HEK293 (cell line): ENCODE measurements around the gene PSMB11.
A peak's percentile ranks its signal among the peaks of the same experiment; 100 is the strongest.

Experiments used
- CTCF ChIA-PET: fragments of 350-600 bp; formaldehyde crosslinking; extraction: SDS; loops from one replicate; lab custom pipeline; 2021; ENCODE audit warnings: antibody characterized with exemption; lab: Yijun Ruan, JAX
- POLR2A ChIA-PET: fragments of 300-600 bp; formaldehyde crosslinking; extraction: SDS; loops from one replicate; lab custom pipeline; 2020; ENCODE audit warnings: antibody characterized with exemption, inconsistent platforms; lab: Yijun Ruan, JAX
- H3K27ac ChIP-seq: fragments of 200-500 bp; sonication (Bioruptor generic); 2 replicates; pipeline ENCODE4 v1.5.1; 2014; ENCODE audit warnings: low read depth, low read length, control low read depth, inconsistent platforms; ENCODE audit errors: extremely low read depth
- H3K36me3 ChIP-seq, 2 experiments: fragments of 200-500 bp in 1 of 2; sonication (Bioruptor generic) in 1 of 2; 1 replicate in 1 of 2; 2 replicates in 1 of 2; pipeline ENCODE4 v1.5.1; 2014 to 2017; ENCODE audit warnings: inconsistent platforms in 2 of 2, low read length in 2 of 2; ENCODE audit not compliant: control insufficient read depth in 2 of 2, insufficient read depth in 1 of 2
- H3K4me1 ChIP-seq: fragments of 200-500 bp; sonication (Bioruptor generic); 2 replicates; pipeline ENCODE4 v1.5.1; 2014; ENCODE audit warnings: mild to moderate bottlenecking, low read length, inconsistent platforms; ENCODE audit not compliant: control insufficient read depth, insufficient read depth
- H3K4me3 ChIP-seq: 2 replicates; pipeline ENCODE4 v1.5.1; 2011; ENCODE audit warnings: low read depth, mild to moderate bottlenecking, control low read depth, low read length, moderate library complexity
- H3K9me3 ChIP-seq: fragments of 200-500 bp; sonication (Bioruptor generic); 2 replicates; pipeline ENCODE4 v1.5.1; 2014; ENCODE audit warnings: low read depth, low read length, inconsistent platforms; ENCODE audit not compliant: control insufficient read depth, insufficient read depth
- HOXD13 ChIP-seq: sonication (generic); formaldehyde crosslinking; IDR thresholded peaks from 2 replicates; pipeline ENCODE4 v1.8.0; 2022; ENCODE audit warnings: missing genetic modification reagents, borderline replicate concordance
- KLF10 ChIP-seq: fragments of 450-650 bp; IDR thresholded peaks from 2 replicates; pipeline ENCODE4 v1.5.1; 2018; ENCODE audit warnings: missing biosample characterization, mild to moderate bottlenecking, missing genetic modification characterization
- SALL2 ChIP-seq: fragments of 450-650 bp; formaldehyde crosslinking; IDR thresholded peaks from 2 replicates; pipeline ENCODE4 v1.5.0; 2017; ENCODE audit warnings: missing biosample characterization, mild to moderate bottlenecking, missing genetic modification characterization, borderline replicate concordance
- WT1 ChIP-seq: fragments of 450-650 bp; formaldehyde crosslinking; IDR thresholded peaks from 2 replicates; pipeline ENCODE4 v1.5.1; 2016; ENCODE audit warnings: missing biosample characterization, missing genetic modification characterization
- ZBTB26 ChIP-seq: fragments of 450-650 bp; formaldehyde crosslinking; optimal IDR thresholded peaks from 2 replicates; pipeline ENCODE3; 2016; ENCODE audit warnings: missing biosample characterization, mild to moderate bottlenecking, missing genetic modification characterization
- ZBTB48 ChIP-seq: fragments of 450-650 bp; formaldehyde crosslinking; IDR thresholded peaks from 2 replicates; pipeline ENCODE4 v1.5.1; 2016; ENCODE audit warnings: missing biosample characterization, missing genetic modification characterization
- ZNF114 ChIP-seq: fragments of 450-650 bp; formaldehyde crosslinking; IDR thresholded peaks from 2 replicates; pipeline ENCODE4 v1.5.0; 2017; ENCODE audit warnings: missing biosample characterization, missing genetic modification characterization
- ZNF140 ChIP-seq: fragments of 450-650 bp; formaldehyde crosslinking; IDR thresholded peaks from 2 replicates; pipeline ENCODE4 v1.5.1; 2016; ENCODE audit warnings: missing biosample characterization, missing genetic modification characterization
- ZNF2 ChIP-seq: fragments of 450-650 bp; formaldehyde crosslinking; IDR thresholded peaks from 2 replicates; pipeline ENCODE4 v1.5.1; 2016; ENCODE audit warnings: missing biosample characterization, missing genetic modification characterization
- ZNF302 ChIP-seq: fragments of 450-650 bp; formaldehyde crosslinking; IDR thresholded peaks from 2 replicates; pipeline ENCODE4 v1.5.1; 2016; ENCODE audit warnings: missing biosample characterization, missing genetic modification characterization, low read depth
- ZNF394 ChIP-seq: fragments of 450-650 bp; formaldehyde crosslinking; IDR thresholded peaks from 2 replicates; pipeline ENCODE4 v1.5.1; 2016; ENCODE audit warnings: missing biosample characterization, missing genetic modification characterization, mild to moderate bottlenecking, moderate library complexity, borderline replicate concordance
- ZNF501 ChIP-seq: fragments of 450-650 bp; formaldehyde crosslinking; IDR thresholded peaks from 2 replicates; pipeline ENCODE4 v1.5.1; 2016; ENCODE audit warnings: missing biosample characterization, missing genetic modification characterization
- ZNF513 ChIP-seq: fragments of 450-650 bp; IDR thresholded peaks from 2 replicates; pipeline ENCODE4 v1.5.1; 2018; ENCODE audit warnings: missing biosample characterization, missing genetic modification characterization
- ZNF514 ChIP-seq: fragments of 450-650 bp; formaldehyde crosslinking; IDR thresholded peaks from 2 replicates; pipeline ENCODE4 v1.5.1; 2016; ENCODE audit warnings: missing biosample characterization, missing genetic modification characterization
- ZNF571 ChIP-seq: fragments of 450-650 bp; formaldehyde crosslinking; IDR thresholded peaks from 2 replicates; pipeline ENCODE4 v1.5.0; 2017; ENCODE audit warnings: missing biosample characterization, missing genetic modification characterization

Gene PSMB11

GRCh38 chr14:23080474-23080873, 38.5 kb downstream of the PSMB11 start:
- TF ChIP-seq ZNF2: no peak
- TF ChIP-seq ZBTB48: no peak
- TF ChIP-seq ZBTB26: no peak
- TF ChIP-seq ZNF513: peak; percentile 100
- no peak for TF ChIP-seq SALL2 (tag by site-specific recombination)
- H3K4me1 ChIP-seq: no peaks in the 10 kb centered on the region
- no peaks in the 10 kb centered on the region for H3K9me3 ChIP-seq
- CTCF ChIA-PET: interaction anchor here (0.7 to 4.3 kb wide), 4 partner anchors 10 to 94 kb away, joined by 3 to 44 read pairs (median 5); no protein-coding TSS in a partner anchor
- POLR2A ChIA-PET: interaction anchor here (1.0 to 1.3 kb wide), 3 partner anchors 9 to 15 kb away, joined by 3 to 7 read pairs (median 3); partner anchors contain the start of genes ACIN1 and C14orf119
- peaks cover 67 to 88% of the 10 kb centered on the region in 2 experiments for H3K36me3 ChIP-seq
- H3K4me3 ChIP-seq: no peak overlapping the region
- no peak overlapping the region for H3K27ac ChIP-seq

- ChIA-PET CTCF (interaction anchor here (0.6 to 2.0 kb wide), 5 partner anchors 9 to 109 kb away, joined by 3 to 14 read pairs (median 5); no protein-coding TSS in a partner anchor), POLR2A (interaction anchor here (0.7 to 3.1 kb wide), 3 partner anchors 9 to 18 kb away, joined by 3 to 7 read pairs (median 7); partner anchors contain the start of genes ACIN1 and C14orf119)
- no peak for TF ChIP-seq ZNF501
- TF ChIP-seq WT1 (tag by site-specific recombination): no peak
- peaks cover 86 to 87% of the 10 kb centered on the region in 2 experiments for H3K36me3 ChIP-seq
- H3K4me1 ChIP-seq: no peaks in the 10 kb centered on the region
- H3K9me3 ChIP-seq: no peaks in the 10 kb centered on the region
- no peak overlapping the region for H3K4me3 ChIP-seq
- H3K27ac ChIP-seq: no peak overlapping the region
Observed at GRCh38 chr14:23085458-23085857, 43.4 kb downstream of the PSMB11 start.

- no peak for TF ChIP-seq ZNF514
- TF ChIP-seq ZNF114 (tag by site-specific recombination): no peak
- no peak for TF ChIP-seq ZNF394 (tag by site-specific recombination)
- no peak for TF ChIP-seq ZNF140 (tag by site-specific recombination)
- TF ChIP-seq HOXD13 (CRISPR knock-in tag): no peak
- TF ChIP-seq ZNF302 (tag by site-specific recombination): no peak
- no peak for TF ChIP-seq ZNF571 (tag by site-specific recombination)
- TF ChIP-seq ZNF501: no peak
- TF ChIP-seq KLF10 (tag by site-specific recombination): no peak
- no peak overlapping the region for H3K4me3 ChIP-seq
- ChIA-PET CTCF (interaction anchor here (0.8 to 2.0 kb wide), 3 partner anchors 10 to 18 kb away, joined by 3 to 14 read pairs (median 12); no protein-coding TSS in a partner anchor), POLR2A (interaction anchor here (3.1 kb wide), 1 partner anchor 15 kb away, joined by 7 read pairs; no protein-coding TSS in a partner anchor)
- H3K4me1 ChIP-seq: no peaks in the 10 kb centered on the region
- no peak overlapping the region for H3K27ac ChIP-seq
- no peaks in the 10 kb centered on the region for H3K9me3 ChIP-seq
- H3K36me3 ChIP-seq: peaks cover 85% of the 10 kb centered on the region in 2 experiments
Observed at GRCh38 chr14:23086565-23086964, 44.6 kb downstream of the PSMB11 start.
